ENCODE results near the gene DYRK1B.
A peak's percentile ranks its signal among the peaks of the same experiment; 100 is the strongest.

Gene DYRK1B

DNA sequence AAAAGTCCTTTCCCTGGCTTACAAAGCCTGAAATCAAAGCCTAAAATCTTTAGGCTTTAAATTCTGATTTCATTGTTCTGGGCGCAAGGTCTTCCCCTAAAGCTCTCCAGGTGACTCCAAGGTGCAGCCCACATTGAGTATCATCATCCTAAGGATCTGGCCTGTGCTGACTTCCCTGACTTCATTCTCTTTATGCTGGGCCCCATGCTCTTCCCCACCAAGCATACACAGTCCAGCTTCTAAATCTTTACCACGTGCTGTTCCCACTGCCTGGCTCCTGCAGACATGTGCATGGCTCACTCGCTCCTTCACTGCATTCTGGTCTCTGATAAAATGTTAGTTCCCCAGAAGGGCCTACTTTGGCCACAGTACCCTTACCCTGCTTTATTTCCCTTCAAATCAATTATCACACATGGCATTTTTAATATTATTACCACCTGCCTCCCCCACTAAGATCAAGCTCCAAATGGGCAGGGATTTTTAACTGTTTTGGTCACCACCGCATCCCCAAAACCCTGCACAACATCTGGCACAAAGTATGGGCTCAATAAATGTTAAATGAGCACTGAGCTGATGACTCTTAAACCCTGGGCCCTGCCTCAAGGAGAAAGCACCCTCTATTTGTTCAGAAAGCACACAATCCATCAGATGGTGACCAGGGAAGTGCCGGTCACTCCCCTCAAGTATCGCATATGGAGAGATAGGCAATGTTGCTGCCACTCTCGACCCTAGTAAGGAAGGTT lies 8.9 kb upstream of the DYRK1B start:
- Histone ChIP-seq H3K36me3 (ENCODE audit: control insufficient read depth, insufficient read depth, low read length) (peaks cover 38% of the 10 kb centered on the region), H3K4me1 (ENCODE audit: control insufficient read depth, insufficient read depth, low read length, poor library complexity, severe bottlenecking) (peaks cover 30% of the 10 kb centered on the region), H3K27ac (ENCODE audit: low read depth, low read length, severe bottlenecking) (no peak overlapping the region), H3K4me3 (ENCODE audit: extremely low read depth, insufficient read depth, low read length, poor library complexity, severe bottlenecking) (no peak overlapping the region), H3K9me3 (ENCODE audit: control insufficient read depth, low read length) (no peaks in the 10 kb centered on the region)
- WGBS, 2 experiments (ENCODE audit: insufficient coverage in 2 of 2): 89 to 95% methylated on average over 5 to 6 of the region's 7 CpGs

GRCh38 chr19:39841041-39841440 lies 7.1 kb upstream of the DYRK1B start:
- 82 to 89% methylated on average over 3 to 4 of the region's 4 CpGs for WGBS, 2 experiments (ENCODE audit: insufficient coverage in 2 of 2)
- peaks cover 56% of the 10 kb centered on the region for H3K36me3 ChIP-seq (ENCODE audit: control insufficient read depth, insufficient read depth, low read length)
- no peak overlapping the region for H3K27ac ChIP-seq (ENCODE audit: low read depth, low read length, severe bottlenecking)

GRCh38 chr19:39840492-39840891 lies 6.5 kb upstream of the DYRK1B start:
- Histone ChIP-seq H3K4me3 (ENCODE audit: extremely low read depth, insufficient read depth, low read length, poor library complexity, severe bottlenecking) (no peak overlapping the region), H3K27ac (ENCODE audit: low read depth, low read length, severe bottlenecking) (no peak overlapping the region), H3K9me3 (ENCODE audit: control insufficient read depth, low read length) (no peaks in the 10 kb centered on the region), H3K36me3 (ENCODE audit: control insufficient read depth, insufficient read depth, low read length) (peaks cover 62% of the 10 kb centered on the region), H3K4me1 (ENCODE audit: control insufficient read depth, insufficient read depth, low read length, poor library complexity, severe bottlenecking) (peaks cover 25% of the 10 kb centered on the region)
- 96 to 100% methylated on average over 4 to 15 of the region's 17 CpGs for WGBS, 2 experiments (ENCODE audit: insufficient coverage in 2 of 2)

More at GRCh38 chr19:39841041-39841440, 7.1 kb upstream of the DYRK1B start:
- Histone ChIP-seq H3K9me3 (ENCODE audit: control insufficient read depth, low read length) (no peaks in the 10 kb centered on the region), H3K4me1 (ENCODE audit: control insufficient read depth, insufficient read depth, low read length, poor library complexity, severe bottlenecking) (peaks cover 25% of the 10 kb centered on the region), H3K4me3 (ENCODE audit: extremely low read depth, insufficient read depth, low read length, poor library complexity, severe bottlenecking) (no peak overlapping the region)

- peaks cover 67% of the 10 kb centered on the region for H3K36me3 ChIP-seq (ENCODE audit: control insufficient read depth, insufficient read depth, low read length)
- no peaks in the 10 kb centered on the region for H3K9me3 ChIP-seq (ENCODE audit: control insufficient read depth, low read length)
- WGBS, 2 experiments (ENCODE audit: insufficient coverage in 2 of 2): 93 to 99% methylated on average over 12 of the region's 13 CpGs
- H3K4me3 ChIP-seq (ENCODE audit: extremely low read depth, insufficient read depth, low read length, poor library complexity, severe bottlenecking): no peak overlapping the region
- peaks cover 20% of the 10 kb centered on the region for H3K4me1 ChIP-seq (ENCODE audit: control insufficient read depth, insufficient read depth, low read length, poor library complexity, severe bottlenecking)
- no peak overlapping the region for H3K27ac ChIP-seq (ENCODE audit: low read depth, low read length, severe bottlenecking)
Observed at GRCh38 chr19:39839678-39840327, 5.8 kb upstream of the DYRK1B start.

DNA sequence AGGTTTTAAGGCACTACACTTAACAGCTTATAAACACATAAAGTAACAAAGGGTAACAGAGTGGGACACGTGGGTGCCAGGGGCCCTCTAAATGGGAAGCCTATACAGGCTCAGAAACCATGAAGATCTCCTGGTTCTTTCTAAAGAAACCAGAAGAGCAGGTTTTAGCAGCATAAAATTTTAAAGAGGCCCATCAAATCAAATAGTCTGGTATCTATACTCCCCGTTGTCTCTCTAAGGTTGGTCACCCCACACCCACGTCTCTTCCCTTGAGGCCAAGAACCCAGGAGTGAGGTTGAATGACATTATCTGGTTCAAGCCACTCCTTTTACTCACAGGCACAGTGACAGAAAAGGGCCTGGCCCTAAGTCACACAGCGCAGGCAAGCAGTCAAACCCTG lies 4.6 kb upstream of the DYRK1B start:
- Histone ChIP-seq H3K27ac (ENCODE audit: low read depth, low read length, severe bottlenecking) (no peak overlapping the region), H3K4me3 (ENCODE audit: extremely low read depth, insufficient read depth, low read length, poor library complexity, severe bottlenecking) (no peak overlapping the region), H3K9me3 (ENCODE audit: control insufficient read depth, low read length) (no peaks in the 10 kb centered on the region), H3K4me1 (ENCODE audit: control insufficient read depth, insufficient read depth, low read length, poor library complexity, severe bottlenecking) (peaks cover 16% of the 10 kb centered on the region), H3K36me3 (ENCODE audit: control insufficient read depth, insufficient read depth, low read length) (peaks cover 74% of the 10 kb centered on the region)
- WGBS, 2 experiments (ENCODE audit: insufficient coverage in 2 of 2): 93 to 100% methylated on average over 2 to 4 of the region's 4 CpGs

- peaks cover 74% of the 10 kb centered on the region for H3K36me3 ChIP-seq (ENCODE audit: control insufficient read depth, insufficient read depth, low read length)
- H3K4me1 ChIP-seq (ENCODE audit: control insufficient read depth, insufficient read depth, low read length, poor library complexity, severe bottlenecking): peaks cover 12% of the 10 kb centered on the region
- H3K9me3 ChIP-seq (ENCODE audit: control insufficient read depth, low read length): no peaks in the 10 kb centered on the region
- H3K4me3 ChIP-seq (ENCODE audit: extremely low read depth, insufficient read depth, low read length, poor library complexity, severe bottlenecking): no peak overlapping the region
- WGBS, 2 experiments (ENCODE audit: insufficient coverage in 2 of 2): 100% methylated on average over 2 to 3 of the region's 3 CpGs
- H3K27ac ChIP-seq (ENCODE audit: low read depth, low read length, severe bottlenecking): no peak overlapping the region
Observed at GRCh38 chr19:39837978-39838377, 4.0 kb upstream of the DYRK1B start.

GRCh38 chr19:39834287-39834841 lies 402 bp upstream of the DYRK1B start:
- Histone ChIP-seq H3K27ac (ENCODE audit: low read depth, low read length, severe bottlenecking) (peak overlapping the region; percentile 100), H3K36me3 (ENCODE audit: control insufficient read depth, insufficient read depth, low read length) (peaks cover 79% of the 10 kb centered on the region), H3K4me1 (ENCODE audit: control insufficient read depth, insufficient read depth, low read length, poor library complexity, severe bottlenecking) (peaks cover 8% of the 10 kb centered on the region), H3K9me3 (ENCODE audit: control insufficient read depth, low read length) (no peaks in the 10 kb centered on the region), H3K4me3 (ENCODE audit: extremely low read depth, insufficient read depth, low read length, poor library complexity, severe bottlenecking) (peak overlapping the region; percentile 82)
- 54 to 71% methylated on average over 10 to 17 of the region's 19 CpGs for WGBS, 2 experiments (ENCODE audit: insufficient coverage in 2 of 2)

DNA sequence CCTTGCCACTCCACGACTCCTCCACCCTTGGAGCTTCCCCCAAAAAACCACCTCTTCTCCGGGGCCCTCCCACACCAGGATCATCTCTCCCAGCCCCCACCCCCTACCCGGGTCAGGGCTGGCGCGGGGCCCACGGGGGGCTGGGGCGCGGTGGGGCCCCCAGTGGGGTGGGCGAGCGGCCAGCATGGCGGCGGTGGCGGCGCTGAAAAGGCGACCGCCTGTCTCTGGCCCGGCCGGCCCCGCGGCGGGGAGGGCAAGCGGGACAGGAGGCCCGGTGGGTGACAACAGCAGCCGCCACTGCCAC lies 850 bp downstream of the DYRK1B start:
- 6 to 12% methylated on average over 11 to 12 of the region's 24 CpGs for WGBS, 2 experiments (ENCODE audit: insufficient coverage in 2 of 2)
- no peaks in the 10 kb centered on the region for H3K9me3 ChIP-seq (ENCODE audit: control insufficient read depth, low read length)
- peaks cover 8% of the 10 kb centered on the region for H3K4me1 ChIP-seq (ENCODE audit: control insufficient read depth, insufficient read depth, low read length, poor library complexity, severe bottlenecking)
- peak overlapping the region; percentile 100 for H3K27ac ChIP-seq (ENCODE audit: low read depth, low read length, severe bottlenecking)
- peak overlapping the region; percentile 82 for H3K4me3 ChIP-seq (ENCODE audit: extremely low read depth, insufficient read depth, low read length, poor library complexity, severe bottlenecking)
- H3K36me3 ChIP-seq (ENCODE audit: control insufficient read depth, insufficient read depth, low read length): peaks cover 79% of the 10 kb centered on the region

DNA sequence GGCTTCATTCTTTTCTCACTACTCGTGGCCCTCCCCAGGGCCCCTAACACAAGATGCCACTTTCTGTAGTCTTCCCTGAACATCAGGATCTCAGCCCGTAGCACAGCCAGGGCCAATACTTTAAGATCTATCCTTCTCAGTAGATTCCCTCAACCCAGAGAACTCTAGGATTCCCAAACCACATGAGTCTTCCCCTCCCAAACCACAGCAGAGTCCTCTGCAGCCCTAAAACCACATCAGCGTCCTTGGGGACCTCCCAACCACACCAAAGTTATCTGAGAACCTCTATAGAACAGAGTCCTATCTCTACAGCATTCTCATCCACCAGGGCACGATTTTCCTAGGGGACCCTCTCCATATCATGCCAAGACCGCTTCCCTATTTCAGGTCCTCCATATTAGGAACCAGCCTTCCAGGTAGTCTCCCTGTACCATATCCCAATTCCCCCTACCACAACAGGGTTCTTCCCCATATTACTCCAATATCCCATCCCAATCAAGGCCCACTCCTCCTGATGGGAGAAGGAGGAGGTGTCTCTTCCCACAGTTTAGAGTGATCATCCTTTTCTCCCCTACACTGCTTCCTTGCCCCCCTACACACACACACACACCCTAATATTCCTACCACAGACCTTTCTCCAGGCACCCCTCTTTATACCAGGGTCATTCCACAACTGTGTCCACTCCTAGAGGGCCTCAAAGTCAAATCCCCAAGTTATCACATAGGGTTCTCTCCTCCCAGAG lies 1.4 kb downstream of the DYRK1B start:
- 89 to 96% methylated on average over 3 to 5 of the region's 5 CpGs for WGBS, 2 experiments (ENCODE audit: insufficient coverage in 2 of 2)
- Histone ChIP-seq H3K4me3 (ENCODE audit: extremely low read depth, insufficient read depth, low read length, poor library complexity, severe bottlenecking) (peak overlapping the region; percentile 82), H3K9me3 (ENCODE audit: control insufficient read depth, low read length) (no peaks in the 10 kb centered on the region), H3K36me3 (ENCODE audit: control insufficient read depth, insufficient read depth, low read length) (peaks cover 79% of the 10 kb centered on the region), H3K27ac (ENCODE audit: low read depth, low read length, severe bottlenecking) (no peak overlapping the region), H3K4me1 (ENCODE audit: control insufficient read depth, insufficient read depth, low read length, poor library complexity, severe bottlenecking) (peaks cover 8% of the 10 kb centered on the region)

DNA sequence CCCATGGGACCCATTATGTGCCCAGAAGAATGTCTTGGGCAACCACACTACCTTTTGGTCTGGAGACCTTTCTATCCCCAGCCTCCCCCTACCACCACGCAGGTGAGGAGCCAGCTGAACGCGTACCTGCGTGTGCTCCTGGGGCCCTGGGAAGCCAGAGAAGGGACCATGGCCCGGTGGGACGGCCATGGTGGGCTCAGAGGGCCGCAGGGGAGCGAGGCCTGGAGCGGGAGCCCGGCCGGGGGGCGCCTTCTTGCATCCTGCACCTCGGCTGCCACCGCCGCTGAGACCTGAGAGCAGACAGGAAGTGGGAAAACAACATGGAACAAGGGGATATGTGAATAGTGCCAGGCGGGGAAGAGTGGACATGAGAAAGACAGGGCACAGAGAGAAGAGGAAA lies 2.3 kb downstream of the DYRK1B start:
- H3K9me3 ChIP-seq (ENCODE audit: control insufficient read depth, low read length): no peaks in the 10 kb centered on the region
- no peak overlapping the region for H3K4me3 ChIP-seq (ENCODE audit: extremely low read depth, insufficient read depth, low read length, poor library complexity, severe bottlenecking)
- H3K36me3 ChIP-seq (ENCODE audit: control insufficient read depth, insufficient read depth, low read length): peaks cover 72% of the 10 kb centered on the region
- no peak overlapping the region for H3K27ac ChIP-seq (ENCODE audit: low read depth, low read length, severe bottlenecking)
- H3K4me1 ChIP-seq (ENCODE audit: control insufficient read depth, insufficient read depth, low read length, poor library complexity, severe bottlenecking): peaks cover 8% of the 10 kb centered on the region
- WGBS, 2 experiments (ENCODE audit: insufficient coverage in 2 of 2): 92 to 99% methylated on average over 12 to 15 of the region's 16 CpGs

Measured in mesodermal cell (in vitro differentiated cells).